ENCODE measurements around the gene OSBP. TPM values are rescaled to one million over a fixed set of nuclear protein-coding genes. Genes with fewer than 3 reads are reported as not detected.
A peak's percentile ranks its signal among the peaks of the same experiment; 100 is the strongest.

Gene OSBP
- total RNA-seq, 2 experiments from 2014 or later: 54.9 to 58.2 TPM

- ChIA-PET POLR2A (interaction anchor here (0.9 to 3.8 kb wide), 3 partner anchors 52 to 68 kb away, joined by 4 to 130 read pairs (median 79); partner anchors contain the start of gene PATL1), CTCF (no interaction called here)
- intact Hi-C loops (cut with DNase I, micrococcal nuclease): loop anchor here (5.0 to 10.0 kb wide), 3 partner anchors 81 to 1043 kb away; partner anchors contain the start of genes LPXN (in 1 of the 2) and ZFP91 (in 1 of the 2)
- ATAC-seq (ENCODE audit: poor library complexity) (no peak), DNase-seq (no peak)
- Mint-ChIP-seq H3K9me3 (no peaks in the 10 kb centered on the region), H3K4me3 (no peak overlapping the region), H3K4me1 (ENCODE audit: low read depth) (peaks cover 31% of the 10 kb centered on the region), H3K27me3 (no peaks in the 10 kb centered on the region), H3K36me3 (ENCODE audit: low read depth) (peaks cover 14% of the 10 kb centered on the region), H3K27ac (no peak overlapping the region)
- Histone ChIP-seq H3K36me3 (ENCODE audit: insufficient read depth, low read length) (peaks cover 6% of the 10 kb centered on the region), H3K4me1 (ENCODE audit: insufficient read depth, low read length) (peaks cover 17% of the 10 kb centered on the region), H3K9me3 (ENCODE audit: control insufficient read depth in 1 of 2, insufficient read depth in 1 of 2, low read length in 2 of 2) (no peaks in the 10 kb centered on the region), H3K4me3 (ENCODE audit: low read length) (no peak overlapping the region), H3K27me3 (ENCODE audit: control insufficient read depth in 1 of 2, insufficient read depth in 2 of 2, low read length in 2 of 2) (no peaks in the 10 kb centered on the region), H3K27ac (ENCODE audit: low read depth in 1 of 2, low read length in 2 of 2) (no peak overlapping the region)
- TF ChIP-seq CTCF (IDR thresholded peaks at IDR 0.05): no peak
Measured at GRCh38 chr11:59617876-59618275, 2.3 kb upstream of the OSBP start.

- H3K36me3 Mint-ChIP-seq (ENCODE audit: low read depth): peaks cover 28% of the 10 kb centered on the region
- H3K36me3 ChIP-seq (ENCODE audit: insufficient read depth, low read length): peaks cover 10% of the 10 kb centered on the region
- H3K4me3 Mint-ChIP-seq: peak overlapping the region; percentile 82
- ATAC-seq (ENCODE audit: poor library complexity) (no peak), DNase-seq (no peak)
- ChIA-PET POLR2A (interaction anchor here (0.6 to 3.8 kb wide), 25 partner anchors 13 to 1813 kb away, joined by 3 to 130 read pairs (median 8); partner anchors contain the start of genes CPSF7, MRPL16, PATL1 and SDHAF2), CTCF (interaction anchor here (0.7 to 2.8 kb wide), 4 partner anchors 60 to 445 kb away, joined by 3 to 9 read pairs (median 6); no protein-coding TSS in a partner anchor)
- peaks cover 44% of the 10 kb centered on the region for H3K4me1 Mint-ChIP-seq (ENCODE audit: low read depth)
- no peak for TF ChIP-seq CTCF (IDR thresholded peaks at IDR 0.05)
- intact Hi-C loops (cut with DNase I, micrococcal nuclease): loop anchor here (1.0 to 10.0 kb wide), 6 partner anchors 53 to 1042 kb away; partner anchors contain the start of genes PATL1 (in 2 of the 2), LPXN (in 1 of the 2) and ZFP91 (in 1 of the 2)
- peak overlapping the region; percentile 77 for H3K27ac Mint-ChIP-seq
- no peaks in the 10 kb centered on the region for H3K9me3 ChIP-seq (ENCODE audit: control insufficient read depth in 1 of 2, insufficient read depth in 1 of 2, low read length in 2 of 2)
- H3K4me3 ChIP-seq (ENCODE audit: low read length): peak overlapping the region; percentile 57
- H3K27ac ChIP-seq (ENCODE audit: low read depth in 1 of 2, low read length in 2 of 2): peak overlapping the region; percentile 90 to 99
- no peaks in the 10 kb centered on the region for H3K27me3 Mint-ChIP-seq
- peaks cover 22% of the 10 kb centered on the region for H3K4me1 ChIP-seq (ENCODE audit: insufficient read depth, low read length)
- H3K27me3 ChIP-seq (ENCODE audit: control insufficient read depth in 1 of 2, insufficient read depth in 2 of 2, low read length in 2 of 2): no peaks in the 10 kb centered on the region
- H3K9me3 Mint-ChIP-seq: no peaks in the 10 kb centered on the region
Measured at GRCh38 chr11:59616396-59616982, 915 bp upstream of the OSBP start.

GRCh38 chr11:59615120-59615636, 396 bp downstream of the OSBP start:
- Mint-ChIP-seq H3K27ac (peak overlapping the region; percentile 77), H3K4me1 (ENCODE audit: low read depth) (peaks cover 48% of the 10 kb centered on the region), H3K4me3 (peak overlapping the region; percentile 96), H3K9me3 (no peaks in the 10 kb centered on the region), H3K36me3 (ENCODE audit: low read depth) (peaks cover 37% of the 10 kb centered on the region), H3K27me3 (no peaks in the 10 kb centered on the region)
- Histone ChIP-seq H3K4me1 (ENCODE audit: insufficient read depth, low read length) (peaks cover 22% of the 10 kb centered on the region), H3K9me3 (ENCODE audit: control insufficient read depth in 1 of 2, insufficient read depth in 1 of 2, low read length in 2 of 2) (no peaks in the 10 kb centered on the region), H3K36me3 (ENCODE audit: insufficient read depth, low read length) (peaks cover 13% of the 10 kb centered on the region), H3K27ac (ENCODE audit: low read depth in 1 of 2, low read length in 2 of 2) (peak overlapping the region; percentile 73 to 89), H3K27me3 (ENCODE audit: control insufficient read depth in 1 of 2, insufficient read depth in 2 of 2, low read length in 2 of 2) (no peaks in the 10 kb centered on the region), H3K4me3 (ENCODE audit: low read length) (peak overlapping the region; percentile 68)
- ATAC-seq (ENCODE audit: poor library complexity): peak; percentile 15
- CTCF ChIA-PET: interaction anchor here (1.4 to 2.8 kb wide), 3 partner anchors 50 to 78 kb away, joined by 3 to 9 read pairs (median 9); no protein-coding TSS in a partner anchor
- peak; percentile 46 to 90 (median 66) for DNase-seq
- intact Hi-C loops (cut with DNase I, micrococcal nuclease): loop anchor here (5.0 to 10.0 kb wide), 3 partner anchors 78 to 1040 kb away; partner anchors contain the start of genes LPXN (in 1 of the 2) and ZFP91 (in 1 of the 2)
- TF ChIP-seq CTCF (IDR thresholded peaks at IDR 0.05): no peak
- POLR2A ChIA-PET: interaction anchor here (0.9 to 3.8 kb wide), 28 partner anchors 9 to 1814 kb away, joined by 3 to 130 read pairs (median 6); partner anchors contain the start of genes CPSF7, MRPL16, PATL1 and SDHAF2
